Psoas muscle (tissue), 8 donors: ENCODE data around the gene CEBPG. TPM values are rescaled to one million over a fixed set of nuclear protein-coding genes. Genes with fewer than 3 reads are reported as not detected.
A peak's percentile ranks its signal among the peaks of the same experiment; 100 is the strongest.

ENCODE experiments used
- ATAC-seq, 4 donors: fragments of 200-7000 bp; cut with Tn5 transposase; one replicate each; pipeline ENCODE4 v1.9.1; 2020; ENCODE audit warnings: moderate library complexity in 3 of 4, mild to moderate bottlenecking in 2 of 4
- DNase-seq, 2 donors: peaks; one replicate each; pipeline ENCODE4 v3.0.0-alpha.2; 2020
- H3K27ac ChIP-seq: fragments of 200-600 bp; one replicate; pipeline ENCODE4 v1.8.0; 2022
- H3K27me3 ChIP-seq, 3 donors: fragments of 200-600 bp in 1 of 3; one replicate each; pipeline versions ENCODE4 v1.6.1 to v1.8.0; 2013 to 2022; ENCODE audit warnings: low read length in 2 of 3, mild to moderate bottlenecking in 2 of 3, moderate library complexity in 1 of 3; ENCODE audit not compliant: insufficient read depth in 3 of 3
- H3K36me3 ChIP-seq, 2 donors: fragments of 200-600 bp in 1 of 2; one replicate each; pipeline versions ENCODE4 v1.6.1 to v1.8.0; 2013 to 2022; ENCODE audit warnings: low read depth in 1 of 2, mild to moderate bottlenecking in 1 of 2, moderate library complexity in 1 of 2; ENCODE audit not compliant: insufficient read depth in 1 of 2
- H3K4me1 ChIP-seq: fragments of 200-600 bp; one replicate; pipeline ENCODE4 v1.8.0; 2022
- H3K4me3 ChIP-seq: fragments of 200-600 bp; one replicate; pipeline ENCODE4 v1.8.0; 2022; ENCODE audit warnings: mild to moderate bottlenecking
- H3K9me3 ChIP-seq: fragments of 200-600 bp; one replicate; pipeline ENCODE4 v1.8.0; 2022
- WGBS, 3 donors: extraction: QIAGEN DNeasy Blood & Tissue Kit; methylation state at CpG; one replicate each; pipeline versions ENCODE4 v1.1.6 to v1.1.7; 2013; 5-methylcytosine and 5-hydroxymethylcytosine counted together
- intact Hi-C, 2 donors: fragments of 100-400 bp; cut with DNase I; formaldehyde crosslinking; loops; one replicate each; pipeline versions ENCODE4 v1.11.0 to v1.14.2; 2022
- polyA plus RNA-seq, 3 donors: library from polyadenylated mRNA; stranded (reverse); fragments of 200-250 nt; gene quantifications; one replicate each; pipeline ENCODE4 v1.2.3, GENCODE V29; 2013
- total RNA-seq, 4 donors: library from RNA; stranded (reverse); fragmentation: NEBNext Ultra II Directional in 2 of 4; extraction: Animal tissue kit (Norgen Biotek cat#: 25700) in 2 of 4; gene quantifications; one replicate each; pipeline versions ENCODE4 v1.2.1 to v1.2.4, GENCODE V29; 2021 to 2023
- TF ChIP-seq, protein P1 (sequence below): fragments of 200-600 bp; IDR thresholded peaks from one replicate; pipeline ENCODE4 v1.8.0; 2022; ENCODE audit warnings: antibody characterized with exemption
- donor health status: healthy with polysubstance abuse.
- donor health status: DM: no; HTN: no; CAD: no; lungs with moderate emphysema.
- donor health status: Bipolar disorder and iron deficiency.
- donor health status: healthy.
- donor health status: DM: yes; HTN: yes; CAD: no.
- donor health status: DM: no; HTN: no; CAD: no.
- donor health status: DM: no; HTN: no; CAD: no.
- donor health status: DM: yes; HTN: yes; CAD: no.

Gene CEBPG
- total and polyA plus RNA-seq, 7 donors = 29.9 to 95.7 (median 50.1) TPM

- H3K36me3 ChIP-seq = peaks cover 0 to 4% of the 10 kb centered on the region in 2 donors
- WGBS, 3 donors = 31 to 38% (median 36%) methylated on average over 26 to 27 of the region's 27 CpGs
- no peaks in the 10 kb centered on the region for H3K4me1 ChIP-seq
- no peak overlapping the region for H3K4me3 ChIP-seq
- TF ChIP-seq, protein P1, sequence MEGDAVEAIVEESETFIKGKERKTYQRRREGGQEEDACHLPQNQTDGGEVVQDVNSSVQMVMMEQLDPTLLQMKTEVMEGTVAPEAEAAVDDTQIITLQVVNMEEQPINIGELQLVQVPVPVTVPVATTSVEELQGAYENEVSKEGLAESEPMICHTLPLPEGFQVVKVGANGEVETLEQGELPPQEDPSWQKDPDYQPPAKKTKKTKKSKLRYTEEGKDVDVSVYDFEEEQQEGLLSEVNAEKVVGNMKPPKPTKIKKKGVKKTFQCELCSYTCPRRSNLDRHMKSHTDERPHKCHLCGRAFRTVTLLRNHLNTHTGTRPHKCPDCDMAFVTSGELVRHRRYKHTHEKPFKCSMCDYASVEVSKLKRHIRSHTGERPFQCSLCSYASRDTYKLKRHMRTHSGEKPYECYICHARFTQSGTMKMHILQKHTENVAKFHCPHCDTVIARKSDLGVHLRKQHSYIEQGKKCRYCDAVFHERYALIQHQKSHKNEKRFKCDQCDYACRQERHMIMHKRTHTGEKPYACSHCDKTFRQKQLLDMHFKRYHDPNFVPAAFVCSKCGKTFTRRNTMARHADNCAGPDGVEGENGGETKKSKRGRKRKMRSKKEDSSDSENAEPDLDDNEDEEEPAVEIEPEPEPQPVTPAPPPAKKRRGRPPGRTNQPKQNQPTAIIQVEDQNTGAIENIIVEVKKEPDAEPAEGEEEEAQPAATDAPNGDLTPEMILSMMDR = peak; percentile 61
- H3K27me3 ChIP-seq = no peaks in the 10 kb centered on the region
- intact Hi-C loops = loop anchor here in 1 of 2 donors (5.0 kb wide), 1 partner anchor 356 kb away; no protein-coding TSS in a partner anchor
- H3K9me3 ChIP-seq = no peaks in the 10 kb centered on the region
- DNase-seq (peak in 1 of 2 donors; percentile 54), ATAC-seq (peak; percentile 66 to 81 (median 75))
- no peak overlapping the region for H3K27ac ChIP-seq
These were observed 43.1 kb downstream of the CEBPG start for GRCh38 chr19:33416307-33417215.

DNA sequence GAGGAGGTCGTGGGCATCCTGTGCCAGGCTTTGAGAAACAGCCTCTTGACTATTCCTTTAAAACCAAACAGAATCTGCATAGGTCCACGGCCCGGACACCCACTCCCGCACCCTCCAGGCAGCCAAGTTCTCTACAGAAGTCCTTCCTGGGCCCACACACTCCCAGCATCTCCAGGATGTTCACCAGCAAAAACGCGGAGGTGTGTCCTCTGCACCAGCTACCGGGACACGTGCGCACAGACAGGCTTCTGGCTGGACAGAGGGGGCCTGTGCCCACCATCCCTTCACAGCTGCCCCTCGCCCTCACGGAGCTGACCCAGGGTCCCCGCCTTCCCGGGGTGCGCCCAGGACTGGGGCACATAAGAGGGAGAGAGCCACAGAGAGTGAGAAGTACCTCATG lies 44.2 kb downstream of the CEBPG start:
- no peaks in the 10 kb centered on the region for H3K9me3 ChIP-seq
- intact Hi-C loops = loop anchor here in 1 of 2 donors (5.0 kb wide), 1 partner anchor 355 kb away; no protein-coding TSS in a partner anchor
- H3K36me3 ChIP-seq = no peaks in the 10 kb centered on the region
- H3K4me1 ChIP-seq = no peaks in the 10 kb centered on the region
- H3K4me3 ChIP-seq = no peak overlapping the region
- H3K27me3 ChIP-seq = no peaks in the 10 kb centered on the region
- TF ChIP-seq, protein P1 = no peak
- H3K27ac ChIP-seq = no peak overlapping the region
- DNase-seq (no peak), ATAC-seq (no peak)
- 92 to 93% (median 92%) methylated on average over 14 of the region's 14 CpGs for WGBS, 3 donors

DNA sequence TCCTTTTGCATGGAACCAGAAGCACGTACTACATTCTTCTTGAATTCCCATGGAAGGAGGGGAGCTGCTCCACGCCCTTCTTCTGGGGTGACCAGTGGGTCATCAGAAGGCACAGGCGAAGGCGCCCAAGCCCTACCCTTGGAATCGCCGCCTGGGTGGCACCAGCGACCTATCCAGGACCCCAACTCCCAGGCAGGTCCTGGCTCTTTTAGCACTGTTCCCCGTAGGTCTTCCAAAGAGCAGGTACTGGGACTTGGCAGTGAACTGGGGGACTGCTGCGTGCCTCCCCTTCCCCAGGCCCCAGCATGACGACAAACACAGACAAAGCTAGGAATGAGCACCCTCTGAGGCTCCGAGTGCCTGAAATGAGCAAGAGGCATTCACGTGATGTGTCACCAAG lies 45.0 kb downstream of the CEBPG start:
- Histone ChIP-seq H3K4me1 (no peaks in the 10 kb centered on the region), H3K27ac (no peak overlapping the region), H3K9me3 (no peaks in the 10 kb centered on the region), H3K36me3 (no peaks in the 10 kb centered on the region), H3K4me3 (no peak overlapping the region), H3K27me3 (no peaks in the 10 kb centered on the region)
- DNase-seq (no peak), ATAC-seq (no peak)
- TF ChIP-seq, protein P1 = no peak
- intact Hi-C loops = loop anchor here in 1 of 2 donors (5.0 kb wide), 1 partner anchor 354 kb away; no protein-coding TSS in a partner anchor
- 86 to 92% (median 90%) methylated on average over 12 of the region's 12 CpGs for WGBS, 3 donors

- no peaks in the 10 kb centered on the region for H3K27me3 ChIP-seq
- 84 to 88% (median 87%) methylated on average over 20 of the region's 20 CpGs for WGBS, 3 donors
- H3K9me3 ChIP-seq = no peaks in the 10 kb centered on the region
- no peaks in the 10 kb centered on the region for H3K4me1 ChIP-seq
- H3K36me3 ChIP-seq = no peaks in the 10 kb centered on the region
- ATAC-seq (no peak), DNase-seq (peak in 1 of 2 donors; percentile 3)
- TF ChIP-seq, protein P1 = no peak
- no peak overlapping the region for H3K4me3 ChIP-seq
- no peak overlapping the region for H3K27ac ChIP-seq
- intact Hi-C loops = loop anchor here in 1 of 2 donors (5.0 kb wide), 1 partner anchor 353 kb away; no protein-coding TSS in a partner anchor
These were observed 45.6 kb downstream of the CEBPG start for GRCh38 chr19:33418871-33419787.
